ENCODE results near the gene ABI1. TPM values are rescaled to one million over a fixed set of nuclear protein-coding genes. Genes with fewer than 3 reads are reported as not detected.

Gene ABI1
- polyA plus RNA-seq, 1 donor from 2014 or later, result 93.8 TPM

DNA sequence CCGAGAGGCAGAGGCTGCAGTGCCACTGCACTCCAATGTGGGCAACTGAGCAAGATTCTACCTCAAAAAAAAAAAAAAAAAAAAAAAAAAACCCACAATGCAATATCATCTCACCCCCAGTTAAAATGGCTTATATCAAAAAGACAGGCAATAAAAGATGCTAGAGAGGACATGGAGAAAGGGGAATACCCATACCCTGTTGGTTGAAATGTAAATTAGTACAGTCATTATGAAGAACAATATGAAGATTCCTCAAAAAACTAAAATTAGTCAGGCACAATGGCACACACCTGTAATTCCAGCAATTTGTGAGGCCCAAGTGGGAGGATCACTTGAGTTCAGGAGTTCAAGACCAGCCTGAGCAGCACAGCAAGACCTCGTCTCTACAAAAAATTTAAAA is 25.7 kb downstream of the ABI1 start:
- Mint-ChIP-seq H3K4me3 (peak overlapping the region in 1 of 4 donors; percentile 72), H3K36me3 (peaks cover 15% of the 10 kb centered on the region), H3K27me3 (no peaks in the 10 kb centered on the region), H3K9me3 (no peaks in the 10 kb centered on the region), H3K4me1 (peaks cover 36 to 58% (median 43%) of the 10 kb centered on the region in 3 donors), H3K27ac (no peak overlapping the region)

DNA sequence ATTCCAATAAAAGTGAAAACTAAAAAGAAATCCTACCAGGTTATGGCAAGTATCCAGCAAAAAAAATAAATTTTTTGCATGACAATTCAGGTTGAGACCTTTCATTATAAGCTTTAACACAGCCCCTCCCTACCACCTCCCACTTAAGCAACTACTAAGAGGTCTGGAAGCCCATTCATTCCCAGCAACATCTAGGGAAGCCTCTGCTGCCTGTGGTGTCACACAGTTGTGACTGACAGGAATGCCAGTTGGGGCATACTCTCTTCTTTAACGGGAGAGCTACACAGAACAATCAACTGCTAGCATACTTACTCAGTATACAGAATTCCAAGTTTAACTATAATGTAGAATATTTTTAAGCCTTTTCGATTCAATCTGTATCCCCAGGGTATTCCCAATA is 27.8 kb downstream of the ABI1 start:
- Mint-ChIP-seq H3K36me3 (peaks cover 15% of the 10 kb centered on the region), H3K4me3 (no peak overlapping the region)

DNA sequence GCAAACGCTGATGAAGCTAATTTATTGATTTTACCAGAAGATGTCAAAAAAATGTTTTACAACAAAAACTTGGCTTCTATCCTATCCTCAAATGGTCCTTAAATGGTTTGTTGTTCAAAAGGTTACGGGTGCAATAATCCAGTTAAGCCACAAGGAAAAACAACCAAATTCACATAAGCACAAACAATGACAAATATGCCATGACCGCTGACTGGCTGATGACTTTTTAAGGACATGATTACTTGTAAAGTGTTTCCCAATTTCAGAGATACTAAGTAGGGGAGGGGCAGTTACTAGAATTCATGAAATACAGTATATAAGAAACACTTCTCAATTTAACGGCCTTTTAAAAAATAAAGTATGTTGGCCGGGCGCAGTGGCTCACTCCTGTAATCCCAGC is 28.8 kb downstream of the ABI1 start:
- Mint-ChIP-seq H3K36me3 (peaks cover 15% of the 10 kb centered on the region), H3K4me1 (peaks cover 29 to 52% (median 37%) of the 10 kb centered on the region in 3 donors), H3K9me3 (no peaks in the 10 kb centered on the region), H3K27me3 (no peaks in the 10 kb centered on the region), H3K4me3 (peak overlapping the region in 1 of 4 donors; percentile 83), H3K27ac (no peak overlapping the region)

More for the DNA sequence above, 27.8 kb downstream of the ABI1 start:
- Mint-ChIP-seq H3K27me3 (no peaks in the 10 kb centered on the region), H3K4me1 (peaks cover 33 to 55% (median 37%) of the 10 kb centered on the region in 3 donors), H3K27ac (peak overlapping the region in 1 of 3 donors; percentile 28), H3K9me3 (no peaks in the 10 kb centered on the region)

DNA sequence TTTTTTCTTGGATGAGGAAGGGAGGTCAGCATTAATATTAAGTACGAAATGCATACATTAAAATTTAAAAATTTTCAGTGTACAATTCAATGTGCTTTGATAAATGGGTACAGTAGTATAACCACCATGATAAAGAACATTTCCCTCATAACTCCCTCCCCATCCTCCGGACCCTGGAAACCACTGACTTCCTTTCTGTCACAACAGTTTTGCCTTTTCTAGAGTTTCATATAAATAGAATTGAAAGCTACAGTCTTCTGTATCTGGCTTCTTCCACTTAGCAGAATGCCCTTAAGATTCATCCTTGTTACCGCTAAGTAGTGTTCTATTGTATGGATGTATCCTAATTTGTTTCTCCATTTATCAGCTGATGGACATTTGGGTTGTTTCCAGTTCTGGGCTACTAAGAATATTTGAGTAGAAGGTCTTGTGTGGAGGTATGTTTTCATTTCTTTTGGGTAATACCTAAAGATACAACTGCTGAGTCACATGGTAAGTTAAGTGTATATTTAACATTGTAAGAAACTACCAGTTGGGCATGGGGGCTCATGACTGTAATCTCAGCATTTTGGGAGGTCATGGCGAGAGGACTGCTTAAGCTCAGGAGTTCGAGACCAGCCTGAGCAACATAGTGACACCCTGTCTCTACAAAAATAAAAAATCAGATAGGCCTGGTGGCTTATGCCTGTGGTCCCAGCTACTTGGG is 30.8 kb downstream of the ABI1 start:
- H3K4me1 Mint-ChIP-seq, result peaks cover 39 to 52% (median 44%) of the 10 kb centered on the region in 3 donors
- H3K27ac Mint-ChIP-seq, result no peak overlapping the region
- no peaks in the 10 kb centered on the region for H3K27me3 Mint-ChIP-seq
- no peaks in the 10 kb centered on the region for H3K9me3 Mint-ChIP-seq
- H3K36me3 Mint-ChIP-seq, result peaks cover 7% of the 10 kb centered on the region
- H3K4me3 Mint-ChIP-seq, result peak overlapping the region in 1 of 4 donors; percentile 14

DNA sequence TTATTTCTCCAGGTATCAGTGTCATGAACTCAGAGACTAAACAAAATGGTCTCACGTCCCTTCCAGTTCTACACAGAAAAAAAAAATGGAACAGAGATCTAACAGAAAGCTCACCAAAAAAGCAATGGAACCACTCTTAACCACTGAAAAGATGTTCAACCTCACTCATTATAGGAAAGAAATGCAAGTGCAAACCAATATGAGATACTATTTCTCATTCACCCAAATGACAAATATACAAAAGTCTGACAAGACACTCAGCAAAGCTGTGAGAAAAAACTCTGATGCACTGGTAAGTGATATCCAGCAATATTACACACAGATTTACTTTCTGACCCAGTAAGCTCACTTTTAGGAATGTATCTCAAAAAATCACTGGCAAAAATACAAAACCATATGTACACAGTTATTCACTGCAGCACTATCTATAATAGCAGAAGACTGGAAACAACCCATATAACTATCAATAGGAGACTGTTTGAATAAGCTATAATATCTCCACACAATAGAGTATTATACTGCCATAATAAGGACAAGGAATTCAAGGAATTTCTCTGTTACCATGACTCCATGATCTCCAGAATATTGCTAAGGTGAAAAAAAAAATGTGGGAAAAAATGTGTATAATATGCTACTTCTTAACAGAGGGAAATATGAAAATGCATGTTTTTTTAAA is 36.6 kb downstream of the ABI1 start:
- H3K27me3 Mint-ChIP-seq, result no peaks in the 10 kb centered on the region
- H3K9me3 Mint-ChIP-seq, result peaks cover 0 to 6% (median 0%) of the 10 kb centered on the region in 3 donors
- H3K27ac Mint-ChIP-seq, result peak overlapping the region in 2 of 3 donors; percentile 25 to 64
- peaks cover 3% of the 10 kb centered on the region for H3K36me3 Mint-ChIP-seq
- H3K4me1 Mint-ChIP-seq, result peaks cover 46 to 50% (median 47%) of the 10 kb centered on the region in 3 donors
- no peak overlapping the region for H3K4me3 Mint-ChIP-seq

DNA sequence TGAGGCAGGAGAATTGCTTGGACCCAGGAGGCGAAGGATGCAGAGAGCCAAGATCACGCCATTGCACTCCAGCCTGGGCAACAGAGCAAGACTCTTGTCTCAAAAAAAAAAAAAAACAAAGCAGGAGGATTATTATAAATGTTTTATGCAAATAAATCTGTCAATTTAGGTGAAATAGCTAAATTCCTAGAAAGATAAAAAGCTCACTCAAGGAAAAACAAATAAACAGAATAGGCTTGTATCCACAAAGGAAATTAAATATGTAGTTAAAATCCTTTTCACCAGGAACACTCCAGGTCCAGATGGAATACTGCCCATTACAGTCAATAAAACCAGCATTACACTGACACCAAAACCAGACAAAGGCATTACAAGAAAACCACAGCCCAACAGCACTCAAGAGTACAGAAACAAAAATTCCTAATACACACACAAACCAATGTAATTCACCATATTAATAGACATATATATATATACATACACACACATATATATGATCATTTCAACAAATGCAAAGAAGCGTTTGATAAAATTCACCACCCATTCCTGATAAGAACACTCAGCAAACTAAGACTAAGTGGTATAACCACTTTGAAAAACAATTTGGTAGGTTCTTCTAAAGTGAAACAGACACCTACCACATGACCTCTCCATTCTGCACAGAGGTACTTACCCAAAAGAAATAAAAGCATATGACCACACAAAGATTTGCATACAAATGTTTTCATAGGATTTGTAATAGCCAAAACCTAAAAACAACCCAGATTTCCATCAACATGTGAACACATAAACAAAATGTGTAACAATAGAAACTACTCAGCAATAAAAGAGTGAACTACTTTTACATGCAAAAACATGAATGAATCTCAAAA is 38.8 kb downstream of the ABI1 start:
- peaks cover 3% of the 10 kb centered on the region for H3K36me3 Mint-ChIP-seq
- H3K4me1 Mint-ChIP-seq, result peaks cover 45 to 51% (median 50%) of the 10 kb centered on the region in 3 donors
- H3K27ac Mint-ChIP-seq, result peak overlapping the region in 1 of 3 donors; percentile 82
- no peaks in the 10 kb centered on the region for H3K27me3 Mint-ChIP-seq
- no peak overlapping the region for H3K4me3 Mint-ChIP-seq
- peaks cover 0 to 6% (median 0%) of the 10 kb centered on the region in 3 donors for H3K9me3 Mint-ChIP-seq

DNA sequence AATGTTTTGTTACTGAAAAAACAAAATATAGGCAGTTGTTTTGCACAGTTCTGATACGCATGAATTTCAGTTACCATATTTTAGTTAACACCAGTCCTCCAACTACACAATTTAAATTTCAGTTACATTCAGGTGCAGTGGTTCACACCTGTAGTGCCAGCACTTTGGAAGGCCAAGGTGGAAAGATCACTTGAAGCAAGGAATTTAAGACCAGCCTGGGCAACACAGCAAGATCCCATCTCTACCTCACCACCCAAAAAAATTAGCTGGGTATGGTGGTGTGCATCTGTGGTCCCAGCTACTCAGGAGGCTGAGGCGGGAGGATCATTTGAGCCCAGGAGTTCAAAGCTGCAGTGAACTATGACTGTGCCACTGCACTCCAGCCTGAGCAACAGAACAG is 45.3 kb downstream of the ABI1 start:
- Mint-ChIP-seq H3K9me3 (peaks cover 0 to 2% (median 0%) of the 10 kb centered on the region in 3 donors), H3K27ac (no peak overlapping the region), H3K4me3 (peak overlapping the region in 1 of 4 donors; percentile 60), H3K27me3 (no peaks in the 10 kb centered on the region), H3K4me1 (peaks cover 32 to 53% (median 42%) of the 10 kb centered on the region in 3 donors), H3K36me3 (peaks cover 4% of the 10 kb centered on the region)

DNA sequence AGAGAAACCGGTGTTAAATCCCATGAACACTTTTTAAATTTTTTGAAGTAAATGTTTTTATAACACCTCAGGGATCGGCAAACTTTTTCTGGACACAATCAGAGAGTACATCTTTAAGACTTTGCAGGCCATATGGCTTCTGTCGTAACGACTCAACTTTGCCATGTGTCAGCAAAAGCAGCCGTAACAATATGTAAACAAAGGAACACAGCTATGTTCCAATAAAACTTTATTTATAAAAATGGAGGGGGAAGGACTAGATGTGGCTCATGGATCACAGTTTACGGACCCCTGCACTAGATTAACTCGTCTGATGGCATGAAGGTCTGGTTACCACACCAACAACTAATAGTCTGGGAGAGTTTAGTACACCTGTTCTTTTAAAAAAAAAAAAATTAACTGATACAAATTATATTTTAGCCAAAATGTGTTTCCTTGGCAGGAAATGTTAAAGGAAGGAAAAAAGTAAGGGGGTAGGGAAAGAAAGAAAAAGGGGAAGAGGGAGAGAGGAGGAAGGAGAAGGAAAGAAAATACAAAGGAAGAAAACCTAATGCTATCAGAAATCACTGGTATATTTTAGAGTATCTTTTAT is 50.2 kb downstream of the ABI1 start:
- H3K9me3 Mint-ChIP-seq, result peaks cover 0 to 2% (median 0%) of the 10 kb centered on the region in 3 donors
- H3K27me3 Mint-ChIP-seq, result no peaks in the 10 kb centered on the region
- peaks cover 36 to 44% (median 42%) of the 10 kb centered on the region in 3 donors for H3K4me1 Mint-ChIP-seq
- H3K27ac Mint-ChIP-seq, result no peak overlapping the region
- no peak overlapping the region for H3K4me3 Mint-ChIP-seq
- peaks cover 3% of the 10 kb centered on the region for H3K36me3 Mint-ChIP-seq

DNA sequence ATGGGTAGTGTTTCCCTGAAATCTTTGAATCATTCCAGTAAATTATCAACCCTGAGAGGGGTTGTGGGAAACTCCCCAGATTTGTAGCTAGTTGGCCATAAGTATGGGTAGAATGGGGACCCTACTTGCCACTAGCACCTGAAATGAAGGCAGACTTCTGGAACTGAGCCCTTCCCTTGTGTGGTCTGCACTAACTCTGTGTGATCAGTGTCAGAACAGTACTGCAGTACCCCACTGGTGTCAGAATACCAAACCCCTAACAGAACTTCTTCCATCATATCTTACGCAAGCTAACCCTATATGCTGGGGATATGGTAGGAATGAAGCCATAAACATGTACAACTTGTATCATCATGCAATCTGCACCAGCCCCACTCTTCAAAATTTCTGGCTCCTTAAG is 50.8 kb downstream of the ABI1 start:
- H3K4me3 Mint-ChIP-seq, result no peak overlapping the region
- peak overlapping the region in 1 of 3 donors; percentile 39 for H3K27ac Mint-ChIP-seq
- peaks cover 0 to 2% (median 0%) of the 10 kb centered on the region in 3 donors for H3K9me3 Mint-ChIP-seq
- H3K4me1 Mint-ChIP-seq, result peaks cover 38 to 49% (median 46%) of the 10 kb centered on the region in 3 donors
- no peaks in the 10 kb centered on the region for H3K27me3 Mint-ChIP-seq
- peaks cover 3% of the 10 kb centered on the region for H3K36me3 Mint-ChIP-seq

DNA sequence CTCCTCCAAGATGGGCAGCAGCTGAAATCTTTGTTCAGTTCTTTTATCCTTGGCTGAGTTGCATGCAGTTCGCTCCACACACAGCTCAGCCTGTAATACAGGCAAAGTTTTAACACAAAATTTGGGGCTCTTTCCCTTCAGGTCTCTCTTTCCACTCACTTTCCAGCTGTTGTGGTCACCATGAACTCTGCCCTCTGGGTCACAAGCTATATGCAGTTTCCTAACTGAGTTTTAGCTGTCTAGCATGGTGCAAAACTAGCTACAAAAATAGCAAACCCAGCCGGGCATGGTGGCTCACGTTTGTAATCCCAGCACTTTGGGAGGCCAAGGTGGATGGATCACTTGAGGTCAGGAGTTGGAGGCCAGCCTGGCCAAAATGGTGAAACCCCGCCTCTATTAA is 53.2 kb downstream of the ABI1 start:
- Mint-ChIP-seq H3K27ac (no peak overlapping the region), H3K9me3 (no peaks in the 10 kb centered on the region), H3K4me3 (peak overlapping the region in 1 of 4 donors; percentile 28), H3K36me3 (peaks cover 2% of the 10 kb centered on the region), H3K27me3 (no peaks in the 10 kb centered on the region), H3K4me1 (peaks cover 55 to 57% (median 56%) of the 10 kb centered on the region in 3 donors)

DNA sequence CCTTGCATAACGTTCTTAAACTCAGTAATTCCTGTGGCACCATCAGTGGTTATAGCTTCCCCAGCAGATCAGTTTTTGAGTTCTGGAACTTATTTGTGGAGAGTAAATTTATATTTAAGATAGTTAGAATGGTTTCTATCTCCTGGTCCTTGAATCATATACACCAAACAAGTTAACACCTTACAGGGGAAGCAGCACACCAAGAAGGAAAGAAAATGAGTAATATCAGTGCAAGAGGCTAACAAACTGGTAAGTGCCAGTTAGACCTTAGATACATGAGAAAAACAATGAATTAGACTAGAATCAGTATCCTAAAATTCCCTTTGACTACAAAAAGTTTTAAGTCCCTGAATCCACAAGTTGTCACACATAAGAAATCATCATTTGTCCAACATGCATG is 54.2 kb downstream of the ABI1 start:
- Mint-ChIP-seq H3K4me1 (peaks cover 57 to 58% (median 57%) of the 10 kb centered on the region in 3 donors), H3K36me3 (no peaks in the 10 kb centered on the region), H3K27me3 (no peaks in the 10 kb centered on the region), H3K4me3 (no peak overlapping the region), H3K27ac (peak overlapping the region; percentile 9 to 64 (median 14)), H3K9me3 (no peaks in the 10 kb centered on the region)

DNA sequence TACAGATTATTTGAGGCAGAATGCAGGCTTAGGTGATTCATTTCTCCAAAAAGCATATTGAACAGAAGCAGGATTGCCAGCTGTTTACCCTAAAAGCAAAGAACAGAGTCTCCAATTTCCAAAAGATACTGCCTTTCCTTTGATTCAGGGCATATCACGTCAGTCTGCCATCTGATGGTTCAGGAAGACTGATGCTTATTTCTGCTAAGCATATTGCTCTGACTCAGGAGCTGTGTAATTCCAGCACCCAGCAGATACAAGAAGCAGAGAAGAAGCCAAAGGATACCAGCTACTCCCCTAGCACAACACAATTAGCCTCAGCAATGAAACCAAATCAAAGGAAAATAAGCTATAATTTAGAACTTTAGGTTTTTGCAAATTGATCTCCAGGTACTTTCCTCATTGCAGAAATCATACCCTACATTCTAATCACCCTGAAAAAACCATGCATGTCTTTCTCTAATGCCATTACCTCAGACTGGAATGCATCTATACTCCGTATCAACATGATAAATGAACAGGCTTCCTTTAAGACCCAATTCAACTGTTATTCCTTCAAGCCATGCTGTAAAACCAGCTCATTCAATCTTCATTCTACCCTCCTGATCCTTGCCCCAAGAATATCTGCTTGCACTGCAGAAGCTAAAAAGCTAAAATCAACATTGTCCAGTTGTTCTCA is 55.1 kb downstream of the ABI1 start:
- Mint-ChIP-seq H3K4me1 (peaks cover 59 to 66% (median 60%) of the 10 kb centered on the region in 3 donors), H3K27me3 (no peaks in the 10 kb centered on the region), H3K36me3 (no peaks in the 10 kb centered on the region), H3K4me3 (peak overlapping the region in 2 of 4 donors; percentile 1 to 43), H3K27ac (peak overlapping the region; percentile 9 to 64 (median 21)), H3K9me3 (no peaks in the 10 kb centered on the region)

DNA sequence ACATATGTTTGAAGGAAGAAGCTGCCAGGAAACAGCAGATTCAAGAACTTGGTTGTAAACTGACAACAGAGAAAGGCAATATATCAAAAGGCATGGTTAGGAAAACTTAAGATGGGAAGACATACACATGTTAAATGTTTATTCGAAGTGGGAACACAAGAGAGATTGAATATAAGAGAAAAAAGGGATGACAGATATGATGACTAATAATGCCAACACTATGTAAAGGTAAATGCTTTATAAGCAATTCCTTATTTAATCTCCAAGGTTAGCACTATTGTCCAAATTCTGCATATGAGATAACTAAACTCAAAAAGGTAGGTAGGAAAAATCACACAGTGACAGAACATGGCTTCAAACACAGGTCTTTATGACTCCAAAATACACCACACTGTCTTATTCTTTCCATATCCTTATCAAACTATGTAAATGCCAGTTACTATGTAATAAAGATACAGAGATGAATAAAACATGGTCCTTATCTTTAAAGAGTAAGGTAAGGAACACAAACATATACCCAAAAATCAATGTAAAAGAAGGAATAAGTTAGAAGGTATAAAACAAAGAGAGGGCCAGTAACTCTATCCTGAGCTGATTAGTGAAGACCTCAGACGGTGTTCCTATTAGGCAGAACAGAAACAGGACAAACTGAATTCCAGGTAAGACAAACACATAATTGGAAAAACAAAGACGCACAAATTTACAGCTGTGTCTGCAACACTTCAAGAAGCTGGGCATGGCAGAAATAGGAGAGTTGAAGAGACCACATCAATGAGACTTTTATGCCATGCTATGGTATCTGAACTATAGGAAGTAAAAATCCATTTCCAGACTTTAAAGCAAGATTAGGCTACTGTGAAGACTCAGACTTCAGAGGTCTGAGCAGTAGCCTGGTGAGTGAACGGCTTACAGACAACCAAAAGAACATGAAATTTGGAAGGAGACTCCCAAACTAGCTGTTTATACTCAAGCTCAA is 56.1 kb downstream of the ABI1 start:
- Mint-ChIP-seq H3K4me1 (peaks cover 56 to 73% (median 68%) of the 10 kb centered on the region in 3 donors), H3K27me3 (no peaks in the 10 kb centered on the region), H3K27ac (peak overlapping the region in 1 of 3 donors; percentile 7), H3K9me3 (no peaks in the 10 kb centered on the region), H3K36me3 (no peaks in the 10 kb centered on the region), H3K4me3 (peak overlapping the region in 3 of 4 donors; percentile 23 to 84 (median 74))

Measured in IgD-negative memory B cell (primary cell).